NCI-H2081 (cell line): ENCODE results near the gene TDP1.
"Not testable (repeated sequence)": the region's sequence is repeated elsewhere in the genome, so short reads cannot be mapped to it uniquely, and the experiment has no call there.

Experiments
- DNase-seq, 2 experiments: peaks; one replicate each; lab custom pipeline; 2025; lab: John Stamatoyannopoulos, UW

TDP1 gene

GRCh38 chr14:90049390-90049789, 93.7 kb downstream of the TDP1 start:
- DNase-seq = no peak

- no peak for DNase-seq
Observed at GRCh38 chr14:90050271-90050670, 94.5 kb downstream of the TDP1 start.

- no peak for DNase-seq
Observed at GRCh38 chr14:90053044-90053443, 97.3 kb downstream of the TDP1 start.

DNA sequence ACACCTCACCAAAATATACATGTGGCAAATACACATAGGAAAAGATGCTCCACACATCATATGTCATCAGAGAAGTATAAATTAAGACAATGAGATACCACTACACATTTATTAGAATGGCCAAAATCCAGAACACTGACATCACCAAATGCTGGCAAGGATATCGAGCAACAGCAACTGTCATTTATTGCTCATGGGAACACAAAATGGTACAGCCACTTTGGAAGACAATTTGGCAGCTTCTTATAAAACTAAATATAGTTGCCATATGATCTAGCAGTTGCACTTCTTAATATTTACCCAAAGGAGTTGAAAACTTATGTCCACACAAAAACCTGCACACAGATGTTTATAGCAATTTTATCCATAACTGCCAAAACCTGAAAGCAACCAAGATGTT, 99.1 kb downstream of the TDP1 start:
- DNase-seq = no peak

- DNase-seq = no peak
Observed at GRCh38 chr14:90056826-90057225, 101.1 kb downstream of the TDP1 start.

DNA sequence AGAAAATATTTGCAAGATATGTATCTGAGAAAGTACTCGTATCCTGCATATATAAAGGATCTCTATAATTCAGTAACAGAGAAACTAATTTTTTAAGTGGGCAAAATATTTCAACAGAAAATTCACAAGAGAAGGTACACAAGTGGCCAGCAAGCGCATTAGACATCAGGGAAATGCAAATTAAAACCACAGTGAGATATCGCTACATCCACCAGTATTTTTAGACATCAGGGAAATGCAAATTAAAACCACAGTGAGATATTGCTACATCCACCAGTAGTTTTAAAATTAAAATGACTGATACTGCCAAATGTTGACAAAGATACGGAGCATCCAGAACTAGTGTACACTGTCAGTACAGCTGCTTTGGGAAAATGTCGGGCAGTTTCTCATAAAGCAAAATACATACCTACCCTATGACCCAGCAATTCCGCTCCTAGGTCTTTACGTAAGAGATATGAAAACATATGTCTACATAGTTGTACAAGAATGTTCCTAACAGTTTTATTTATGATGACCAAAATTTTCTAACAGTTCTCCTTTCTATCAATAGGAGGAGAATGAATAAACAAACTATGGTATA, 103.2 kb downstream of the TDP1 start:
- no peak for DNase-seq

DNA sequence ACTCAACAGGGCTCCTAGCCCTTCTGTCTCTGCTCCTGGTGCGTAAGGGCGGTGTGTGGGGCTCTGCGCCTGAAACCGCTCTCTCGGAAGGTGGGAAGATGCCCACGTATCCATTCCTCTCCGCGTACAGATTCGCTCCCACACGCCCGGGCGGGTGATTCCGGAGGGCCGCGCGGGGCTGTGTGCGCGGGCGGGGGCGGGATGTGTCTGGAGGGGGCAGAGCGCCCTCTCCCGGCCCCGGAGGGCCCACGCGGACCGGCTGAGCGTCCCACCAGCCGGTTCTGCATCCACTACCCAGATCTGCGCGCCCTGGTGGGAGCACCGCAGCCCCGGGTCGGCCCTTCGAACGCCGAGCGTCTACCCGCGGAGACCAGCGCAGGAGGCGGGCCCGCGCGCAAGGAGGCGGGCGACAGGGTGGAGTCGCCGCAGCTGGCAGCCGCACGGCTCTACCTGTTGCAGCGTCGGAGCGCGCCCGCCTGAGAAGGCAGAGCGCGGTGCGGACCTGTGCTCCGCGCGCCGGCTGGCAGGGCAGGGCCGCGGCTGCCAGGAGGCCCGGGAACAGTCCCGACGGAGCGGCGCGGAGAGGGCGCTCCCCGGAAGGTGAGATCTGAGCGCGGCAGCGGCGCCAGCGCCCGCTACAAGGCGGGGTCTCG, 104.7 kb downstream of the TDP1 start:
- peak; percentile 58 to 79 for DNase-seq

- DNase-seq = peak in 1 of 2 experiments; percentile 37
Observed at GRCh38 chr14:90060965-90061684, 105.4 kb downstream of the TDP1 start.

- DNase-seq = peak; percentile 21 to 40
Observed at GRCh38 chr14:90061685-90062126, 106.0 kb downstream of the TDP1 start, which contains the start of gene KCNK13. KCNK13 (plus strand) TSS chr14:90061994; CDS start chr14:90062206, 212 bp downstream.

- DNase-seq = peak; percentile 75 to 80
Observed at GRCh38 chr14:90062127-90062794, 106.5 kb downstream of the TDP1 start.

DNA sequence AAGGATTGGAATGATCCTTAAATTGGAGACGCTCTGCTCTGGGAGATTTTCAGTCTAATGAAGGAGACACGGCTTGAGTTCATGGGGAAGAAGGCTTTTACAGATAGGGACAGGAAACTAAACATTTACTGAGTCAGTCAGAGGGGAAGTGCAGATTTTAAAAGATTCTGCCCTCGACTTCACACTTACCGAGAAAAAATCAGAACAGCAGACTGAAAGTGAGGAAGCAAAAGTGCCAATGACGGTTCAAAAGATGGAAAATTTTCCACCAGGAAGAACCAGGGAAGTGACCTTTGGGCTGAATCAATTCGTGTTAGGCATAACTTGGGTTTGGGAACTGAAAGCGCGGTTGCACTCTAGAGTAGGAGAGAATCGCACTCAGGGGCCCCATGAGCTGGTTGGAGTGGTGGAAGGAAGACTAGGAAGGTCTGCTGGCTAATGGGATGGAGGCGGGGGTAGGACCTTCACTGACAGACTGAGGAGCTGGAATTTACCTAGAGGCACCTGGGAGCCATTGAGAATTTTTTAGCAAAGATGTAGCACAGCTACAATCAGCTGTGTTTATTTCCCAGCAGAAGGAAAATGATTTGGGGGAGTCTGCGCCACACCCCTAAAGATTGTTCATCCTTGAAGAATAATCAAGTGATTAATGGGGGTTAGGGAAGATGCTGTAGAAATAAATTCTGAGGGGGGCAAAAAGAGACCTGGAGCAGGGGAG, 107.3 kb downstream of the TDP1 start:
- no peak for DNase-seq

DNA sequence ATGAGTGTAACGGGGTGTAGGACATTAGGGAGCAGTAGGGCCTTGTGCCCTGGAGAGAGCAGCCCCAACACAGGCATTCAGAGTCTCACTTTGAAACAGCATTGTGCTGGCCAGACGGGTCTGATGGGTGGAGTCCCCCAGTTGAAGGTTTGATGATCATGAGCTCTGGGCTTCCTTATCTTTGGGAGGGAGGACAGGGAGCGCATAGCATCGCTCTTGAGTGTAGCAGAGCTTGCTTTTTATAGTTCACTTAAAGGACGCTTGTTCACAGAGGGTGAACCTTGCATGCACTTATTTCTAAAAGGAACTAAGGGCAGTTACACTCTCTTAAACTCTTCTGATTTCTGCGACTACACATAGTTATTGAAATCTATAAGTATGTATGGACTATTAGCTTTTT, 116.6 kb downstream of the TDP1 start:
- DNase-seq = no peak

DNA sequence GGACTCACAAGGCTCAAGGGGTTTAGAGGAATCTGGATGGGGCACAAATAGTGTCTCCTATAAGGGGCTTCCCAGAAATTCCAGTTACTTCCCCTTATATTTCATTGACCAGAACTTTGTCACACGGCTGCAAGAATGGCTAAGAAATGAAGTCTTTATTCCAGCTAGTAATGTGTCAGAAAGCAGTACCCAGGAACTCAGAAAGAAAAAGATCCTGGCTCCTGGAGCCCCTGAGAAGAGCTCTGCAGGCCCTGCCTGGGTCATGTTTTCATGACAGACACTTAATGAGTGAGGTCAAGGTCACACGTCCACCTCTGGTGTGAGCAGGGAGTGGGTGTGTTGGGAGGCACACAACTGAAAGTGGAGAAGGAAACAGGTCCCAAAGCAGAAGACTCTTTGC, 123.8 kb downstream of the TDP1 start:
- no peak for DNase-seq

DNA sequence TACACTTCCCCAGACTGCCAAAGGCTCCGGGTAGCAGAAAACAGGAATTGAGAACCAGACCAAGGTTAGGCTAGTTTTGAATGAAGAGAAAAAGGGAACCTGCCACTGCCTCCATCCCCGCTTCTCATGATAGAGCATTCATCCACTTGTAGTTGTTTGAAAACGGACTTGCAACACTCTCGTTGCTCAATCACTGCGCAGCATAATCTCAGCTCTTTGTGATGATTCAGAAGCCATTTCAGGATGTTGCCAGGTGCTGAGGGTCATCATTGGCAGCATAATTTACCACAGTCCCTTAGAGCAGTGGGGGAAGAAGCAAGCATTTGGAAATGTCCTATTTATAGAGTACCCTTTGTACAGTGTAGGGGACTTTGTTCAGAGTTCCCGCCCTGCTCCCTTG, 131.7 kb downstream of the TDP1 start:
- DNase-seq = no peak

GRCh38 chr14:90088176-90088575, 132.4 kb downstream of the TDP1 start:
- DNase-seq = no peak

GRCh38 chr14:90089486-90089885, 133.8 kb downstream of the TDP1 start:
- DNase-seq = not testable (repeated sequence)

GRCh38 chr14:90091393-90091792, 135.7 kb downstream of the TDP1 start:
- DNase-seq = peak; percentile 7 to 38

- DNase-seq = peak; percentile 16 to 35
Observed at GRCh38 chr14:90093942-90094595, 138.3 kb downstream of the TDP1 start.
